Adrenal gland (tissue), 5 donors: Measurements from ENCODE around the gene SYDE2.

Experiments used
- CTCF ChIP-seq, 6 experiments: fragments of 450-650 bp in 4 of 6; fragments of 200-600 bp in 2 of 6; sonication (generic) in 1 of 6; IDR thresholded peaks; 1 replicate in 5 of 6; 2 replicates in 1 of 6; pipeline versions ENCODE4 v1.5.1 to v1.8.0; 2016 to 2021; ENCODE audit warnings: antibody characterized with exemption in 6 of 6, mild to moderate bottlenecking in 2 of 6, moderate library complexity in 1 of 6
- POLR2A ChIP-seq, 2 donors: fragments of 450-650 bp; IDR thresholded peaks; one replicate each; pipeline ENCODE4 v1.6.1; 2017; ENCODE audit warnings: antibody characterized with exemption in 2 of 2, mild to moderate bottlenecking in 2 of 2, moderate library complexity in 1 of 2
- donor health status: DM: no; HTN: no; CAD: no.

GRCh38 chr1:85116856-85117255, 84.0 kb downstream of the SYDE2 start:
- TF ChIP-seq CTCF (IDR thresholded peaks at IDR 0.05): no peak
- no peak for TF ChIP-seq POLR2A (IDR thresholded peaks at IDR 0.05)
